K562 (cell line): Measurements from ENCODE around the gene KRTAP20-2. TPM values are rescaled to one million over a fixed set of nuclear protein-coding genes. Genes with fewer than 3 reads are reported as not detected.

Experiments
- ATAC-seq: fragments of 200-7000 bp; cut with Tn5 transposase; 3 replicates; pipeline ENCODE4 v1.9.1; 2020; ENCODE audit warnings: moderate library complexity
- BruUV-seq: library from RNA; stranded (reverse); fragments of 400-500 nt; replicated peaks from 2 replicates; lab custom pipeline; 2021; lab: Mats Ljungman, UMichigan
- CTCF ChIA-PET: fragments of 300-600 bp; formaldehyde crosslinking; extraction: SDS; loops from one replicate; lab custom pipeline; 2021; ENCODE audit warnings: low intra/inter-chr PET ratio; lab: Yijun Ruan, JAX
- POLR2A ChIA-PET: fragments of 300-600, 350-650 bp; sonication (Branson Sonifier 250); formaldehyde crosslinking; extraction: SDS; loops from one replicate; lab custom pipeline; 2021; ENCODE audit warnings: antibody characterized with exemption, inconsistent platforms; lab: Yijun Ruan, JAX
- DNase-seq, 4 experiments: peaks; one replicate each; pipeline versions ENCODE4 v3.0.0 to v3.0.0-alpha.2; 2011 to 2018; ENCODE audit warnings: low spot score in 3 of 4, mixed read lengths in 3 of 4; ENCODE audit errors: extremely low read depth in 1 of 4
- FAIRE-seq: peaks from 2 replicates; lab custom pipeline; 2011; peaks lifted over from hg19 to GRCh38; lab: Jason Lieb, UNC
- H2AFZ ChIP-seq: 2 replicates; pipeline ENCODE4 v1.6.0; 2011; ENCODE audit warnings: low read depth, low read length, control low read depth, inconsistent platforms
- H3K27ac ChIP-seq: fragments of 200-600 bp; 3 replicates; pipeline ENCODE4 v1.8.0; 2011; ENCODE audit warnings: low read depth, mild to moderate bottlenecking, control low read depth, inconsistent platforms, low read length, moderate library complexity, mixed read lengths; ENCODE audit errors: extremely low read depth
- H3K27me3 ChIP-seq, 2 experiments: fragments of 300-600 bp in 1 of 2; 2 replicates in 1 of 2; 3 replicates in 1 of 2; pipeline versions ENCODE4 v1.6.0 to v1.8.0; 2011; ENCODE audit warnings: inconsistent platforms in 2 of 2, low read length in 2 of 2, mild to moderate bottlenecking in 1 of 2, mixed read lengths in 1 of 2, moderate library complexity in 1 of 2; ENCODE audit not compliant: control insufficient read depth in 2 of 2, insufficient read depth in 2 of 2
- H3K36me3 ChIP-seq: fragments of 300-600 bp; 3 replicates; pipeline ENCODE4 v1.8.0; 2011; ENCODE audit warnings: mild to moderate bottlenecking, low read length, inconsistent platforms; ENCODE audit not compliant: control insufficient read depth, insufficient read depth
- H3K4me1 ChIP-seq, 2 experiments: fragments of 200-600 bp in 1 of 2; replicated peaks in 1 of 2; 2 replicates in 1 of 2; 3 replicates in 1 of 2; pipeline versions ENCODE4 v1.5.1 to v1.8.0; 2011; ENCODE audit warnings: inconsistent platforms in 2 of 2, low read length in 2 of 2, mild to moderate bottlenecking in 1 of 2, mixed read lengths in 1 of 2, moderate library complexity in 1 of 2; ENCODE audit not compliant: control insufficient read depth in 2 of 2, insufficient read depth in 2 of 2
- H3K4me2 ChIP-seq: 2 replicates; pipeline ENCODE4 v1.6.1; 2011; ENCODE audit warnings: low read length, control low read depth, inconsistent platforms, mixed read lengths; ENCODE audit not compliant: insufficient read depth
- H3K4me3 ChIP-seq: fragments of 200-600 bp; sonication (generic), shearing (Covaris generic); 2 replicates; pipeline ENCODE4 v1.5.1; 2016; ENCODE audit warnings: control low read depth, inconsistent platforms
- H3K79me2 ChIP-seq: fragments of 200-600 bp; 3 replicates; pipeline ENCODE4 v1.8.0; 2011; ENCODE audit warnings: low read length, inconsistent platforms; ENCODE audit not compliant: control insufficient read depth, insufficient read depth
- H3K9ac ChIP-seq, 2 experiments: 2 replicates each; pipeline versions ENCODE4 v1.6.0 to v1.6.1; 2011; ENCODE audit warnings: low read depth in 2 of 2, low read length in 2 of 2, control low read depth in 1 of 2, inconsistent platforms in 1 of 2, mild to moderate bottlenecking in 1 of 2, mixed read lengths in 1 of 2; ENCODE audit not compliant: insufficient read depth in 1 of 2
- H3K9me1 ChIP-seq: one replicate; pipeline ENCODE4 v1.6.0; 2011; ENCODE audit warnings: inconsistent platforms, mild to moderate bottlenecking, low read length, moderate library complexity; ENCODE audit not compliant: control insufficient read depth, insufficient read depth
- H3K9me3 ChIP-seq: replicated peaks from 2 replicates; pipeline ENCODE4 v1.5.1; 2011; ENCODE audit warnings: low read depth, low read length, inconsistent platforms; ENCODE audit not compliant: control insufficient read depth, insufficient read depth
- H4K20me1 ChIP-seq: replicated peaks from 2 replicates; pipeline ENCODE4 v1.6.1; 2011; ENCODE audit warnings: low read length, inconsistent platforms, mixed read lengths; ENCODE audit not compliant: control insufficient read depth, insufficient read depth
- CAMTA2 ChIP-seq: fragments of 250-450 bp; sonication (Bioruptor Pico); conservative IDR thresholded peaks from 2 replicates; pipeline ENCODE4 v1.5.1; 2022
- CEBPB ChIP-seq: fragments of 450-650 bp; IDR thresholded peaks from 2 replicates; pipeline ENCODE4 v1.6.1; 2016; ENCODE audit warnings: missing genetic modification characterization, missing compliant biosample characterization
- COPS2 ChIP-seq: fragments of 450-650 bp; conservative IDR thresholded peaks from 2 replicates; pipeline ENCODE4 v1.6.1; 2016; ENCODE audit warnings: mild to moderate bottlenecking, moderate library complexity
- GABPB1 ChIP-seq: sonication (generic); formaldehyde crosslinking; IDR thresholded peaks from 2 replicates; pipeline ENCODE4 v1.8.0; 2022; ENCODE audit warnings: mild to moderate bottlenecking, missing genetic modification reagents
- ILF3 ChIP-seq: fragments of 450-650 bp; IDR thresholded peaks from 2 replicates; pipeline ENCODE4 v1.6.1; 2018; ENCODE audit warnings: antibody characterized with exemption, mild to moderate bottlenecking, moderate library complexity, borderline replicate concordance
- MLX ChIP-seq, 2 experiments: fragments of 450-650 bp in 1 of 2; sonication (generic) in 1 of 2; formaldehyde crosslinking; conservative IDR thresholded peaks; 2 replicates each; pipeline versions ENCODE4 v1.4.0 to v1.8.1; 2020 to 2022; ENCODE audit warnings: mild to moderate bottlenecking in 1 of 2, missing genetic modification reagents in 1 of 2
- MYNN ChIP-seq, 2 experiments: sonication (generic); formaldehyde crosslinking in 1 of 2; IDR thresholded peaks; 2 replicates each; pipeline versions ENCODE4 v1.5.0 to v1.6.1; 2016 to 2020; ENCODE audit warnings: antibody characterized with exemption in 1 of 2, missing genetic modification reagents in 1 of 2
- POLR2H ChIP-seq: IDR thresholded peaks from 2 replicates; pipeline ENCODE4 v1.6.1; 2016; ENCODE audit warnings: missing genetic modification characterization, low read depth, mild to moderate bottlenecking, control low read depth, missing compliant biosample characterization, moderate library complexity
- TARDBP ChIP-seq: fragments of 450-650 bp; IDR thresholded peaks from 2 replicates; pipeline ENCODE4 v1.6.1; 2016
- TGIF2 ChIP-seq: sonication (generic); formaldehyde crosslinking; IDR thresholded peaks from 2 replicates; pipeline ENCODE4 v1.8.1; 2022; ENCODE audit warnings: mild to moderate bottlenecking, missing genetic modification reagents, moderate library complexity
- ZBTB49 ChIP-seq: sonication (generic); formaldehyde crosslinking; IDR thresholded peaks from 2 replicates; pipeline ENCODE4 v1.8.0; 2022; ENCODE audit warnings: missing genetic modification reagents, mild to moderate bottlenecking, borderline replicate concordance
- ZFP30 ChIP-seq: fragments of 250-450 bp; sonication (Bioruptor Pico); IDR thresholded peaks from 2 replicates; pipeline ENCODE4 v1.8.0; 2022; ENCODE audit warnings: moderate library complexity, mild to moderate bottlenecking, inconsistent platforms, borderline replicate concordance
- ZNF444 ChIP-seq: fragments of 250-450 bp; sonication (Bioruptor Pico); IDR thresholded peaks from 2 replicates; pipeline ENCODE4 v1.4.0; 2020; ENCODE audit warnings: mild to moderate bottlenecking, moderate library complexity
- ZNF699 ChIP-seq: fragments of 250-450 bp; sonication (Bioruptor Pico); IDR thresholded peaks from 2 replicates; pipeline ENCODE4 v1.8.0; 2021; ENCODE audit warnings: mild to moderate bottlenecking, moderate library complexity; ENCODE audit not compliant: insufficient replicate concordance
- ZZZ3 ChIP-seq: fragments of 450-650 bp; IDR thresholded peaks from 2 replicates; pipeline ENCODE4 v1.6.1; 2016; ENCODE audit warnings: antibody characterized with exemption, mild to moderate bottlenecking, moderate library complexity
- WGBS: fragments of 100-300 bp; shearing (Covaris generic); methylation state at CpG from one replicate; pipeline ENCODE4 v1.1.6; 2016; ENCODE audit warnings: low coverage, mixed read lengths; ENCODE audit not compliant: insufficient coverage; ENCODE audit errors: missing lambda C conversion rate; 5-methylcytosine and 5-hydroxymethylcytosine counted together
- in situ Hi-C: fragments of 300-500 bp; cut with MboI; formaldehyde crosslinking; loops from 4 replicates; pipeline ENCODE4 v1.15.0; 2018; ENCODE audit warnings: inconsistent platforms, mixed read lengths
- intact Hi-C: fragments of 100-400 bp; cut with micrococcal nuclease; formaldehyde crosslinking; loops from 2 replicates; pipeline ENCODE4 v1.14.2; 2022
- polyA plus RNA-seq, 8 experiments: library from polyadenylated mRNA; depleted of rRNA in 4 of 8; stranded (reverse) in 5 of 8; unstranded in 3 of 8; fragments of >200 nt; fragmentation: Nextera tagmentation in 2 of 8; fragmentation: Illumina TruSeq in 1 of 8; extraction: Ambion mirVana in 2 of 8; extraction: Trizol in 1 of 8; gene quantifications; 2 replicates each; pipeline versions ENCODE4 v1.2.1 to v1.2.3, GENCODE V29; 2011 to 2014; ENCODE audit warnings: inconsistent platforms in 1 of 8, missing spikeins in 1 of 8
- total RNA-seq, 7 experiments: library from RNA; depleted of rRNA in 6 of 7; stranded (reverse); fragments of >200 nt in 6 of 7; fragmentation: Illumina TruSeq in 2 of 7; extraction: Trizol in 2 of 7; gene quantifications; 2 replicates each; pipeline versions ENCODE4 v1.2.1 to v1.2.3, GENCODE V29; 2011 to 2021; ENCODE audit warnings: low replicate concordance in 1 of 7
- TF ChIP-seq, protein P1 (sequence below), 2 experiments: fragments of 450-650 bp; IDR thresholded peaks; 2 replicates each; pipeline ENCODE4 v1.6.1; 2016

The KRTAP20-2 gene
- total and polyA plus RNA-seq, 9 of the 15 experiments (the other 6 are each of a cell fraction or from before 2014, with no cell fraction given): not detected

GRCh38 chr21:30676737-30677136 is 41.7 kb downstream of the KRTAP20-2 start (continued):
- TF ChIP-seq ZBTB49 (CRISPR knock-in tag) (no peak), COPS2 (no peak), CAMTA2 (no peak), ZNF444 (CRISPR knock-in tag) (no peak)

DNA sequence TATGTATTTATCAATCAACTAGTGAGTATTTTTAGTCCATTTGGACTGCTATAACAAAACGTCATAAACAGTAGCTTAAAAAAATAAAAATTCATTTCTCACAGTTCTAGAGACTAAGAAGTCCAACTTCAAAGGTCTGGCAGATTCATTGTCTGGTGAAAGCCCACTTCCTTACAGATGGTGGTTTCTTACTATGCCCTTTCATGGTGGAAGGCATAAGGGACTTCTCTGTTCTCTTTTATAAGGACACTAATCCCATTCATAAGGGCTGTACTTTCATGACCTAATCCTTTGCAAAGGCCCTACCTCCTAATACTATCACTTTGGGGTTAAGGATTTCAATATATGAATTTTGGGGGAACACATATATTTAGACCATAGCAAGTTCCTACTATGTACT is 45.6 kb downstream of the KRTAP20-2 start:
- H3K79me2 ChIP-seq: no peaks in the 10 kb centered on the region
- in situ Hi-C loops: no loop called here

More for the DNA sequence above, 45.6 kb downstream of the KRTAP20-2 start:
- Histone ChIP-seq H3K36me3 (no peaks in the 10 kb centered on the region), H3K9me3 (no peaks in the 10 kb centered on the region; the same call in 1 of the 2 replicates), H3K4me3 (no peak overlapping the region), H4K20me1 (no peaks in the 10 kb centered on the region), H3K4me2 (no peak overlapping the region), H3K27me3 (no peaks in the 10 kb centered on the region), H3K9ac (no peak overlapping the region), H3K27ac (no peak overlapping the region), H2AFZ (no peak overlapping the region), H3K9me1 (no peaks in the 10 kb centered on the region), H3K4me1 (no peaks in the 10 kb centered on the region)
- DNase-seq (no peak), FAIRE-seq (no peak), ATAC-seq (no peak)
- no TSS peak for BruUV-seq
- WGBS: 0% methylated on average over 1 of the region's 1 CpG
- CTCF ChIA-PET: no interaction called here
- intact Hi-C loops: no loop called here
- TF ChIP-seq, protein P1, sequence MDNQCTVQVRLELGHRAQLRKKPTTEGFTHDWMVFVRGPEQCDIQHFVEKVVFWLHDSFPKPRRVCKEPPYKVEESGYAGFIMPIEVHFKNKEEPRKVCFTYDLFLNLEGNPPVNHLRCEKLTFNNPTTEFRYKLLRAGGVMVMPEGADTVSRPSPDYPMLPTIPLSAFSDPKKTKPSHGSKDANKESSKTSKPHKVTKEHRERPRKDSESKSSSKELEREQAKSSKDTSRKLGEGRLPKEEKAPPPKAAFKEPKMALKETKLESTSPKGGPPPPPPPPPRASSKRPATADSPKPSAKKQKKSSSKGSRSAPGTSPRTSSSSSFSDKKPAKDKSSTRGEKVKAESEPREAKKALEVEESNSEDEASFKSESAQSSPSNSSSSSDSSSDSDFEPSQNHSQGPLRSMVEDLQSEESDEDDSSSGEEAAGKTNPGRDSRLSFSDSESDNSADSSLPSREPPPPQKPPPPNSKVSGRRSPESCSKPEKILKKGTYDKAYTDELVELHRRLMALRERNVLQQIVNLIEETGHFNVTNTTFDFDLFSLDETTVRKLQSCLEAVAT (IDR thresholded peaks at IDR 0.05): no peak
- no peak for TF ChIP-seq ZNF699 (CRISPR knock-in tag)
- no peak for TF ChIP-seq ZFP30 (CRISPR knock-in tag)
- TF ChIP-seq POLR2H (tag): no peak
- no peak for TF ChIP-seq TARDBP
- TF ChIP-seq ILF3: no peak
- TF ChIP-seq CEBPB (tag): no peak
- TF ChIP-seq TGIF2: no peak
- no peak for TF ChIP-seq GABPB1 (CRISPR knock-in tag)
- no peak for TF ChIP-seq MLX (CRISPR knock-in tag; conservative IDR thresholded peaks at IDR 0.05)
- no peak for TF ChIP-seq MYNN (IDR thresholded peaks at IDR 0.05)
- no peak for TF ChIP-seq MYNN (CRISPR knock-in tag; IDR thresholded peaks at IDR 0.05)
- no peak for TF ChIP-seq ZZZ3
- POLR2A ChIA-PET: no interaction called here
